NCI-H1694 (cell line): Measurements from ENCODE around the gene TMEM170A.
A peak's percentile ranks its signal among the peaks of the same experiment; 100 is the strongest.
"Not testable (repeated sequence)": the region's sequence is repeated elsewhere in the genome, so short reads cannot be mapped to it uniquely, and the experiment has no call there.

Source experiments
- DNase-seq: peaks from one replicate; lab custom pipeline; 2025; lab: John Stamatoyannopoulos, UW

Gene TMEM170A

DNA sequence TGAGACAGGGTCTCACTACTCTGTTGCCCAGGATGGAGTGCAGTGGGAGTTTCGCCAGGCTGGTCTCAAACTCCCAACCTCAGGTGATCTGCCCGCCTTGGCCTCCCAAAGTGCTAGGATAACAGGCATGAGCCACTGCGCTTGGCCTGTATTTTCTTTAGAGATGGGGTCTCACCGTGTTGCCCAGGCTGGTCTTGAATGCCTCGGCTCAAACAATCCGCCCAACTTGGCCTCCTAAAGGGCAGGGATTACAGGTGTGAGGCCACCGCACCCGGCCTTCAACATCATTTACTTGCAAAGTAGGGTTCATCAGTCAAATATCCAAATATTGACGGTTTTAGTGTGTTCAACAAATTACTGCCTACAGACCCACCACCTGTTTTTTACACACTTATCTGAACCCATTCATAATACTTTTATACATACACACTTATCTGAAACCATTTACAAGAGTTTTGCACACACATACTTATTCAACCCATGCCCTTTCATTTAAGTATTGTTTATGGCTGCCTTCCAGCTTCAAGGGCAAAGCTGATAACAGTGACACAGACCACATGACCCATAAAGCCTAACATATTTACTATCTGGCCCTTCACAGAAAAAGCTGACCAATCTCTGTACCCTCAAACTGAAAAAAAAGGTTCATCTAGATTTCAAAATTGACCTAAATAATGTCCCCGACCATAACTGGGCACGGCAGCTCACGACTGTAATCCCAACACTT, 11.9 kb downstream of the TMEM170A start:
- DNase-seq, result no peak

DNA sequence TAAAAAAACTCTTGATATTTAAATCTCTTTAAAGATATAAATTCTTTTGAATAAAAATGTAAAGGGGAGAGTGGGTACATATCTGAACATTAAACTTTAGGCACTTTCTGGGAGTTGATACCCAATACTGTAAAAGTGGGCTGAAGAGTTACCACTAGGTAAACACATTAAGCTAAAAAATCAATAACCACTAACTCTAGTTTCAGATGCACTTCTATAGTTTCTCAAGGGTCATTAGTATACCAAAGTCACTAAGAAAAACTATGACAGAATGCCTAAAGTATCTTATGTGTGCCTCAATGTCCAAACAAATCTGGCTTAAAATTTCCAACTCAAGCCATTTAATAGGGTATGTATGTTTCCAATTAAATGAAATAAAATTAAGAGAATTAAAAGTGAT, 18.1 kb downstream of the TMEM170A start:
- no peak for DNase-seq

DNA sequence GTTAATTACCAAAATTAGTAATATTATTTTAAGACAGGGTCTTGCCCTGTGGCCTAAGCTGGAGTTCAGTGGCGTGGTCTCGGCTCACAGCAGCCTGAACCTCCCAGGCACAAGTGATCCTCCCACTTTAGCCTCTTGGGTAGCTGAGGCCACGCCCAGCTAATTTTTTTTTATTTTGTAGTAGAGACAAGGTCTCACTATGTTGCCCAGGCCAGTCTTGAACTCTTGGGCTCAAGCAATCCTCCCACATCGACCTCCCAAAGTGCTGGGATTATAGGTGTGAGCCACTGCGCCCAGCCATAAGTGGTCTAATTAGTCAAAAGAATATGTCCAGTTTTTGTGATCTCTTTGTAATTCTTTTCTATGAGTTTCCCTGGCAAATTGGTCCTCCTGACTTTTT, 19.2 kb downstream of the TMEM170A start:
- no peak for DNase-seq

DNA sequence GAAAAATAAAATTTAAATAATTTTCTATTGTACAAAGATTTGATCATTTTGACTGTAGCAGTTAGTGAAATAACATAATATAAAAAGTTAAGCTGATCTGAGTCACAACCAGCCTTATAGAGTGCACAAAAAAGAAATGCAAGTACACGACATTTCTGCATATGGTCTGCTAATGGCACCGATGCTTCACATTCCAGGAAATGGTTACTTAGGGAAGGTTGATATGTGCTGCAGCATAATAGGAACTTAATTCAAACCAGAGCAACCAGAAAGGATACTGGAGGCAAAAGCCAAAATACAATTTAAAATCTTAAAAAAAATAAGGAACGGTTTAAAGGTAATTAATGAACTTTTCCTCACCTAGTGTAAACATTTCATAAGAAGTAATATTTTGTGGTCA, 21.2 kb downstream of the TMEM170A start:
- no peak for DNase-seq

DNA sequence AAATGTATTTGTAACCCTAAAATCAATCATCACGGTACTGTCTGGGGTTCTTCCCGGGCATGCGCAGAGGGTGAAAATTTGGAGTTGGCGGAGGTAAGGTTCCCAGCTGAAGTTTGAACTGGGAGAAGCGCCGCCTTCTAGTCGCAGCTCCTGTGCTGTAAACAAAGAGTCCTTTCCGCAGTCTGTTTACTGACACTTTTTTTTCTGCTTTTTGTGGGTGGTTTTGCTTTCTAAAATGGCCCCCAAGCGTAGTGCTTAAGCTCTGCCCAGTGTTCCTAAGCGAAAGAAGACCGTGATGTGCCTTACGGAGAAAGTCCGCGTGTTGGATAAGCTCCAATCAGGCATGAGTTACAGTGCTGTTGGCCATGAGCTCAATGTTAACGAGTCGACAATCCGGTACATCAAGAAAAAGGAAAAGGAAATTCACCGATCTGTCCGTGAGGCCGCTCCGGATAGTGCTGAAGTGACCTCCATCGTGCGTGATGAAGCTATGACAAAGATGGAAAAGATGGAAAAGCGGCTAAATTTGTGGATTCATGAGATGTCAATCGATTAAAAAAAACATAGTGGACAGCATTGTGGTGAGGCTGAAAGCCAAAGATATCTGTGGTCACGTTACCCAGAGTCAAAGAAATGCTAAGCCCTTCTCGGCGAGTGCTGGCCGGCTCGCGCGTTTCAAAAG, 30.6 kb downstream of the TMEM170A start:
- peak; percentile 59 for DNase-seq

DNA sequence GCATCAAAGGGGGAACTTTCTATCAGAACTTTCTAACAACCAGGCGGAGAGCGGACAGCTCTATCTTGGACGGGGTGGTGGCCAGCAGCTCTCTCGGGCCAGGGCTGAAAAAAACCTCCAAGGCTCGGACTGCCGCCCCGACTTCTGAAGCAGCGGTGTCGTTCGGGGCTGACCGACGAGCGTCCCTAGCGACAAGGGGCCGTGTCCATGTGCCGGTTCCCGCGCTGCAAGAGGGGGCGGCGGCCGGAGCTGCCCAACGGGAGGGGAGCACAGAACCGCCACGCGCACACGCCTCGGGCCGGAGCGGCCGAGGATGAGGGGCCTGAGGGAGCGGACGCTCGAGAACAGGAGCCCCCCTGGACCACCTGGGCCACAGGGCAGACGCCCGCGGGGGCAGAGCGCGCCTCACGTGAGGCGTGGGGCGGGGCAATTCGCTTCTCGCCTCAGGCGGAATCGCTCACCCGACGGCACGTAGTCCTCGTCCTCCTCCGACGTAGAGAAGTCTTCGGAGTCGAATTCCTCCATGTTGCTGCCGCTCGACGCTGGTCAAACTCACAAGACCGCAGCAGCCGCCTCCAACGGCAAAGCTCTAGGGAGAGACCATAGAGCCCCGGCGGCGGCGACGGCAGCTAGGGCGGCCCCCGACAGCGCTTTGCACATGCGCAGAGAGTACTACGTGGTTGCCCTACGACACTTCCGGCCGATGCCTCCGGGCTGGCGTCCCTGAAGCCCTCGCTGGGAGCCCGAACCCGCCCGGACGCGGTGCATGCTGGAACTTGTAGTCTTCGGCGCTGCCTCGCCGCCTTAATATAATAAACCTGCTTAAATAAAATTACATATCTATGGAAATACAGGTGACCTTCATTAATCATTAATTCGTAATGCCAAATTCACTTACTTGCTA, 31.4 kb downstream of the TMEM170A start, which contains the start of gene CFDP1:
CFDP1 (minus strand) TSS at position 676 of the 904 bp plus-strand sequence; CDS start at position 525, 151 bp downstream.
- peak; percentile 84 for DNase-seq

DNA sequence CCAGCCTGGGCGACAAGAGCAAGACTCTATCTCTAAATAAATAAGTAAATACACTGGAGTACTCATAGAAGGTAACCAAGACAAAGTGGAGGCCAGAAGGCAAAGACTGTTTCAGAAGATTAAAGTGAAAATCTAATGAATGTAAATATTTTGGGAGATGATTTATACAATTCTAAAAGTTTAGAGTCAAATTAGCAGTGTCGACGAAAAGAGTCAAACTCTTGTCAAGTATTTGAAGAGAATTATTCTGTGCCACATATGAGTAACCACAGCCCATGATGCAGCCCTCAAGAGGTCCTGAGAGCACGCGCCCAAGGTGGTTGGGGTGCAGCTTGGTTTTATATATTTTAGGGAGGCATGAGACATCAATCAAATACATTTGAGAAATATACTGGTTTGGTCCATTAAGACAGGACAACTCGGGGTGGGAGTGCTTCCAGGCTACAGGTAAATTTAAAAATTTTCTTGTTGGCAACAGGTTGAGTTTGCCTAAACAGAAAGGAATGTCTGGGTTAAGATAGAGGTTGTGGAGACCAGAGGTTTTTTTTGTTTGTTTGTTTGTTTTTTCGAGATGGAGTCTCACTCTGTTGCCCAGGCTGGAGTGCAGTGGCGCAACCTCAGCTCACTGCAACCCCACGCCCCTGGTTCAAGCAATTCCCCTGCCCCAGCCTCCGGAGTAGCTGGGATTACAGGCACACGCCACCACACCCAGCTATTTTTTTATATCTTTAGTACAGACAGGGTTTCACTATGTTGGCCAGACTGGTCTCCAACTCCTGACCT, 34.7 kb downstream of the TMEM170A start:
- DNase-seq, result no peak

DNA sequence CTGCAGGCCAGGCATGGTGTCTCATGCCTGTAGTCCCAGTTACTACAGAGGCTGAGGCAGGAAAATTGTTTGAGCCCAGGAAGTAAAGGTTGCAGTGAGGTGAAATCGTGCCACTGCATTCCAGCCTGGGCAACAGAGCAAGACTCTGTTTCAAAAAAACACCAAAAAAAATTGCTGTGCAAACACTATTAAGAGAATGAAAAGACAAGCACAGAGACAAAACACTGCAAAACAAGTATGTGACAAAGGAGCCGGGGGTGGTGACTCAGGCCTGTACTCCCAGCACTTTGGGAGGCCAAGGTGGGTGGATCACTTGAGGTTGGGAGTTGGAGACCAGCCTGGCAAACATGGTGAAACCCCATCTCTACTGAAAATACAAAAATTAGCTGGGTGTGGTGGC, 38.0 kb downstream of the TMEM170A start:
- not testable (repeated sequence) for DNase-seq

DNA sequence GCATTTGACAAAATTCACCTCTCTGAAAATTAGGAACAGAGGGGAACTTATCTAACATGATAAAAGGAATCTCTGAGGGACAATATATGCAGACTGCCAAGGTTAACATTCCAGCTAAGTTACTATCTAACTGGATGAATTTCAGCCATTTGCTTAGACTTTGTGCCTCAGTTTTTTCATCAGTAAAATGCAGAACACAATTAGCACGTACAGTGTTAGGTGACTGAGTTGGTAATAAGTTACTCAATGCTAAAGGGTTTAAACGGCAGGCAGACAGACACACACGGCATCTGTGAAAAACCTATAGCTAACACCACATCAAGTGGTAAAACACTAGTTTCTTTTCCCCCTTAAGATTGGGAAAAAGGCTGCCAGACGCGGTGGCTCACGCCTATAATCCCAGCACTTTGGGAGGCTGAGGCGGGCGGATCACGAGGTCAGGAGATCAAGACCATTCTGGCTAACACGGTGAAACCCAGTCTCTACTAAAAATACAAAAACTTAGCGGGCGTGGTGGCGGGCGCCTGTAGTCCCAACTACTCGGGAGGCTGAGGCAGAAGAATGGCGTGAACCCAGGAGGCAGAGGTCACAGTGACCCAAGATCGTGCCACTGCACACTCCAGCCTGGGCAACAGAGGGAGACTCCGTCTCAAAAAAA, 40.3 kb downstream of the TMEM170A start:
- not testable (repeated sequence) for DNase-seq

DNA sequence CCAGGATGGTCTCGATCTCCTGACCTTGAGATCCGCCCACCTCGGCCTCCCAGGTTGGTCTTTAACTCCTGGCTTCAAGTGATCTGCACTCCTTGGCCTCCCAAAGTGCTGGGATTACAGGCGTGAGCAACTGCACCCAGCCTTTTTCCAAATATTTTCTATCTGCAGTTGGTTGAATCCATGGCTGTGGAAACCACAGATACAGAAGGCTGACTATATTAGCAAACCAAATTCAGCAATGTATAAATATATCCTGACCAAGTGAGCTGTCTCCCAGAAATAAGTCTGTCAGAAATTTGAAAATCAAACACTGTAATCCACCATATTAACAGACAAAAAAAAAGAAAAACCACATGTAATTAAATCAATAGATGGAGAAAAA, 40.8 kb downstream of the TMEM170A start:
- no peak for DNase-seq

DNA sequence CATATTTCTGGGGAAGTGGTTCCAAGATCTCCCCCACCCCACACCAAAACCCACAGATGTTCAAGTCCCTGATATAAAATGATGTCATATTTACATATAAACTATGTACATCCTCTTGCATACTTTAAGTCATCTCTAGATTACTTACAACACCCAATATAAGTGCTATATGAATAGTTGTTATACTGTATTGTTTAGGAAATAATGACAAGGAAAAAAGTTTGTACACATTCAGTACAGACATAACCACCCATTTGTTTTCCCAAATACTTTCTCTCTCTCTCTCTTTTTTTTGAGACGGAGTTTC, 42.7 kb downstream of the TMEM170A start:
- no peak for DNase-seq

DNA sequence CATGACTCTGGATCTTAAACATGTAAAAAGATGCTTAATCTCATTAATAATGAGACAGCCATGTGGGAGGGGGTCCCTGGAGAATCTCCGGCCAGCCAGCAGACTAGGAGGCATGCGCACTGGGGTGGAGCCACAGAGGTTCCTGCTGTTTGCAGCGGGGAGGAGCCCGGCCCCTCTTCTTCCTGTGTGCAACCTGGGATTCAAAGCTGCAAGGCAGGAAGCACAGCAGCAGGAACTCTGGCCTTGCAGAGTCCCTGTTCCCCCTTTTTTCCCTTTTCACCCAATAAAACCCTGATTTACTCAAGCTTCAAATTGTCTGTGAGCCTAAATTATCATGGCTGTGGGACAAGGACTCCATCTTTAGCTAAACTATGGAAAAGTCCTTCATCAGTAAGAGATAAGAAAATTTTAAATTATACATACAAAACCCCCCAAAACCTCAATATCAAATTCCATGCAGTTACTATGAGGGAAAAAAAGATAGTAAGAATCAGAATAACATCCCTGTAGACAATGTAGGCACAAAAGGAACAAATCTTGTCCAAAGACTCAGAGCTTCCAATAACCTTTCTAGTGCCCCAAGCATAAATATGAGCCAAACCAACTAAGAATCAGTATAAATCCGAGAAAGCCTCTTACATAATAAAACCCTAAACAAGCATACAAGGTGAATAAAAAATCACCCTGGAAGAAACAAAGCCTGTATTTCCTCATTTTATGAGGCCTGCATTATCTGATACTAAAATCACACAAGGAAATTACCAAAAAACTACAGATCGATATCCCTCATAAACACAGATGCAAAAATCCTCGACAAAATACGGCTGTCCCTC, 43.3 kb downstream of the TMEM170A start:
- DNase-seq, result no peak

DNA sequence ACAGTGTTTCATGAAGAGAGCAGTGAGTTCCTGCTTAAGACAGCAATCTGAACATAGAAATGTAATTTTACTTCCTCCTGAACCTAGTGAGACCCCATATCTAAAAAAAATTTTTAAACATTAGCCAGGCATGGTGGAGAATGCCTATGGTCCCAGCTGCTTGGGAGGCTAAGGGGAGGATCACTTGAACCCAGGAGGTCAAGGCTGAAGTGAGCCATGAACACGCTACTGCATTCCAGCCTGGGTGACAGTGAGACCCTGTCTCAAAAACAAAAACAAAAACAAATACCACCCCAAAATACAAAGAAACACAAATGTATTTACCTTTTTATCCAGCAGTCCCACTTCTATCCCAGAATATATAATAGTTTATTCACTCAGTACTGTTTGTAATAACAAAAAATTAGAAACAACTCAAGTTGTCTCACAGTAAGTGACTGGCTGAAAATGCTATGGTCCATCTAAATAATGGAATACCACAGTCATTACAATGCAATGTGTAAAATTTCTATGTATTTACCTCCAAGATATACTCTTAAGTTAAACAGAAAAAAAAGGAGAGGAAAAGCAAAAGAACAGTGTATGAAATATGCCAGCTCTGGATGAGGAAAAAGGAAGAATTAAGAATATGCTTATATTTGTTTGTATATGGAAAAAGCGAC, 47.5 kb downstream of the TMEM170A start:
- no peak for DNase-seq

DNA sequence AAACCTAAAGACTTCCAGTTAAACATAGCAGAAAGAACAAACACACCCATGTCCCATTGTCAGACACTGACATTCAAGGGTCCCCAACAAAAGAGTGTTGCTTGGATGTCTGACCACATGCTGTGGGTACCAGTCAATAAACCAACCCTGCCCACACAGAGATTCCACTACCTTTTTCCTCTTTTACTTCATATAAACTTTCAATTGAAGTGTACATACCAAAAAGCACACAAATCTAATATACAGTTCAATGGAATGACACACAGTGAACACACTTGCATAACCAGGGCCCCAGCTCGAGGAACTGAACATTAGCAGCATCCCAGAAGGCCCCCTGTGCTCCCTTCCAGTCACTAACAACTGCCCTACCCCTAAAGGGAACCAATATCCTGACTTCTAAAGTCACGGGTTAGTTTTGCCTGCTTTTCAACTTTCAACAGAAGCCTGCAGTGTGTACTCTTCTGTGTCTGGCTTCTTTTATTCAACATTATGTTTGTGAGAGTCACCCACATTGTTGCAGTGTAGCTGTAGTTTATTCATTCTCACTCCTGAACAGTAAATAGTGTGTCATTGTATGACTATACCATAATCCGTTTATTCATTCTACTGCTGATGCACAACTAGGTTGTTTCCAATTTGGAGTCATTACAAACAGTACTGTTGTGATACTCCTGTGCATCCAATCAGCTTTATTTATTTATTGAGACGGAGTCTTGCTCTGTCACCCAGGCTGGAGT, 49.2 kb downstream of the TMEM170A start:
- no peak for DNase-seq

DNA sequence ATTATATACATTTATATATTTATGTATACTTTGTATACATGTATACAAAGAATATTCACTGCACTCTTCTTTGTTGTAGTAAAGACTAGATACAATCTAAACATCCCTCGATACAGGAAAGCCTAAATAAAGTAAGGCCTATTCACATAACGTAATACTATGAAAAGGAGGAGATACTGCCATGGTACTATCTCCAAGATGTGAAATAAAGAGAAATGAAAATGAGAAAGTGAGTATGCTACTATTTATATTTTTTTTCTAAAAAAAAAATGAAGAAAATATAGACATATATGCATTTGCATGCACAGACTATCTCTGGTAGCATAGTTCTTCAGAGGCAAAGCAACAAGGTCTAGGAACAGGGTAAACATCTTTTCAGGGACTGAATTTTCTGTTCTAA, 50.5 kb downstream of the TMEM170A start:
- no peak for DNase-seq

DNA sequence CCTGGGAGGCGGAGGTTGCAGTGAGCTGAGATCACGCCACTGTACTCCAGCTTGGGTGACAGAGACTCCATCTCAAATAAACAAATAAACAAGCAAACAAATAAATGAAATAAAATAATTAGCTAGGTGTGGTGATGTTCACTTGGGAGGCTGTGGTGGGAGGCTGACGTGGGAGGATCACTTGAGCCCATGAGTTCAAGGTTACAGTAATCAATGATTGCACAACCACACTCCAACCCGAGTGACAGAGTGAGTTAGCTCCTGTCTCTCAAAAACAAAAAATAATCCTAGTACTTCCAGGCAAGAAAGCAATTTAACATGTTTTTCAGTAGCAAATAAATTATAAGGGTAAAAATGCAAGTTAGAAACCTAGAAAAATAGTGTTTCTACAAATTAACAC, 57.5 kb downstream of the TMEM170A start:
- no peak for DNase-seq

DNA sequence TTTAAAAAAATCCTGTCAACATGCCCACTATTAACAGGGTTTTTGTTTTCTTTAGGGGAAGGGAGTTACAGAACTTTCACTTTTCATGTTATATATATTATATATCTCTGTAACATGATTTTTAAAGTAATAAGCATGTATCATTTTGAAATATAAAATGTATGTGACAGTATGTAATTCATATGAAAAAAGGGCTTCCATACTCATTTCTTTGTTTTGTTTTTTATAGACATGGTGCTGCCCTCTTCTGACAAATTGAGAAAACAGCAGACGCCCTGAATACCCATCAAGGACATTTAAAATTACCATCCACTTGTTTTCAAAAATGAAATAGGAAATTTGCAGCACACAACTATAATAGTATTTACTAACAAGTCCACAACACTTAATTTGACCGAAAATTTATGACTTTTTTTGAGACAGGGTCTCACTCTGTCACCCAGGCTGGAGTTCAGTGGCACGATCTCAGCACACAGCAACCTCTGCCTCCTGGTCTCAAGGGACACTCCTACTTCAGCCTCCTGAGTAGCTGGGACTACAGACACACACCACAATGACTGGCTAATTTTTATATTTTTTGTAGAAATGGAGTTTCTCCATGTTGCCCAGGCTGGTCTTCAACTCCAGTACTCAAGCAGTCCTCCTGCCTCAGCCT, 61.5 kb downstream of the TMEM170A start:
- DNase-seq, result peak; percentile 30

DNA sequence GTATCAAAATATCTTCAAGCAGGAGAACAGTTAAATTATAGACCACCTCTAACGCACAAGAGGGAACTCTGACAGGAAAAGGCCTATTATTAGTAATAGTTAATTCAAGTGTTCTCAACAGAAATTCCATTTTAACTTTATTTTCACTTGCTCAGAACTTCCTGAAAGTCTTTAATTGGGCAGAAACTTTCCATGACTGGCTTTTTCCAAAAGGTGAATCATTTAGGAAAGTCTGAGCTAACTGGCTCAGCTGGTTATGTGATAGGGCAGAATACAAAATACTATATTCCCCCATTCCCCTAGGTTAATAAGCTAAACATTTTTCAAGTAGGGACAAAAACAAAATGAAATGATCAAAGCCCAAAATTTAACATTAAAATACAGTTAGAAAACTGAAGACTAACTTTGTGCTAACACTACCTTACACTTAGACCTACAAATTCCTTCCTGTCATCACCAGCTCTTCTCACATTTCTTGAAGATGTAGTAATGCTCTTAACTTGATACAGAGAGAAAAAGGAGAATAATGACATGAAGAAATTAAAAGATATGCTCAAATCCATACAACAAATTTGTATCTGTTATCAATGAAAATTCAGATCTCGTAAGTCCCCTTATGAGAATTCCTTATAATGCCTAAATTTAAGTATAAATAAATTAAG, 62.2 kb downstream of the TMEM170A start:
- DNase-seq, result no peak
